Mesendoderm (in vitro differentiated cells): ENCODE measurements around the gene MTFP1.
"Not testable (repeated sequence)": the region's sequence is repeated elsewhere in the genome, so short reads cannot be mapped to it uniquely, and the experiment has no call there.

Experiments used
- DNase-seq: peaks from one replicate; pipeline ENCODE4 v3.0.0; 2013
- H2AK5ac ChIP-seq: 2 replicates; pipeline ENCODE4 v1.6.1; 2013; ENCODE audit warnings: low read length, inconsistent platforms
- H2BK120ac ChIP-seq: 2 replicates; pipeline ENCODE4 v1.6.1; 2013; ENCODE audit warnings: low read depth, mild to moderate bottlenecking, low read length, moderate library complexity, mixed read lengths
- H2BK15ac ChIP-seq: replicated peaks from 2 replicates; pipeline ENCODE4 v1.6.1; 2013; ENCODE audit warnings: low read depth, mild to moderate bottlenecking, moderate library complexity
- H2BK5ac ChIP-seq: 2 replicates; pipeline ENCODE4 v1.6.1; 2013; ENCODE audit warnings: low read length, inconsistent platforms
- H3K18ac ChIP-seq: 2 replicates; pipeline ENCODE4 v1.6.1; 2013; ENCODE audit warnings: mild to moderate bottlenecking, low read length, mixed read lengths
- H3K23ac ChIP-seq: one replicate; pipeline ENCODE4 v1.6.1; 2013; ENCODE audit warnings: low read length
- H3K27ac ChIP-seq: 2 replicates; pipeline ENCODE4 v1.5.1; 2013; ENCODE audit warnings: low read depth, mild to moderate bottlenecking, inconsistent platforms, low read length, moderate library complexity
- H3K27me3 ChIP-seq: 2 replicates; pipeline ENCODE4 v1.6.1; 2013; ENCODE audit warnings: low read length, control low read depth, mild to moderate bottlenecking, inconsistent platforms; ENCODE audit not compliant: insufficient read depth, poor library complexity
- H3K36me3 ChIP-seq: 2 replicates; pipeline ENCODE4 v1.6.1; 2013; ENCODE audit warnings: low read length, inconsistent platforms; ENCODE audit not compliant: control insufficient read depth, insufficient read depth
- H3K4ac ChIP-seq: one replicate; pipeline ENCODE4 v1.6.1; 2013; ENCODE audit warnings: low read depth, mild to moderate bottlenecking, low read length, moderate library complexity
- H3K4me1 ChIP-seq: 2 replicates; pipeline ENCODE4 v1.6.1; 2013; ENCODE audit warnings: low read depth, low read length, inconsistent platforms; ENCODE audit not compliant: control insufficient read depth
- H3K4me2 ChIP-seq: 2 replicates; pipeline ENCODE4 v1.6.1; 2013; ENCODE audit warnings: low read length
- H3K4me3 ChIP-seq: 2 replicates; pipeline ENCODE4 v1.5.1; 2013; ENCODE audit warnings: mild to moderate bottlenecking, low read length
- H3K56ac ChIP-seq: one replicate; pipeline ENCODE4 v1.6.1; 2013; ENCODE audit warnings: low read length
- H3K79me1 ChIP-seq: 2 replicates; pipeline ENCODE4 v1.6.1; 2013; ENCODE audit warnings: low read length, inconsistent platforms
- H3K79me2 ChIP-seq: 2 replicates; pipeline ENCODE4 v1.6.1; 2013; ENCODE audit warnings: mild to moderate bottlenecking, low read length; ENCODE audit not compliant: control insufficient read depth, insufficient read depth
- H3K9ac ChIP-seq: 2 replicates; pipeline ENCODE4 v1.6.1; 2013; ENCODE audit warnings: low read length, inconsistent platforms
- H4K5ac ChIP-seq: one replicate; pipeline ENCODE4 v1.6.1; 2013; ENCODE audit warnings: low read length
- H4K8ac ChIP-seq: one replicate; pipeline ENCODE4 v1.6.1; 2013; ENCODE audit warnings: low read depth, mild to moderate bottlenecking, control low read depth, low read length, moderate library complexity
- WGBS: extraction: QIAGEN DNeasy Blood & Tissue Kit; methylation state at CpG from one replicate; pipeline ENCODE4 v1.1.7; 2013; ENCODE audit warnings: low lambda C conversion rate, missing lambda C conversion rate; ENCODE audit not compliant: insufficient coverage; ENCODE audit errors: extremely low coverage; 5-methylcytosine and 5-hydroxymethylcytosine counted together

The MTFP1 gene

GRCh38 chr22:30455075-30455840 lies 29.7 kb downstream of the MTFP1 start:
- Histone ChIP-seq H4K5ac (no peak overlapping the region), H3K27ac (no peak overlapping the region), H3K79me2 (no peaks in the 10 kb centered on the region), H3K36me3 (no peaks in the 10 kb centered on the region), H3K4me3 (no peak overlapping the region), H3K56ac (no peak overlapping the region), H3K79me1 (no peaks in the 10 kb centered on the region), H2AK5ac (no peak overlapping the region), H2BK5ac (no peak overlapping the region), H3K9ac (no peak overlapping the region), H3K4ac (no peak overlapping the region), H3K18ac (no peak overlapping the region), H2BK15ac (no peak overlapping the region), H3K23ac (no peak overlapping the region), H4K8ac (no peak overlapping the region), H3K4me1 (no peaks in the 10 kb centered on the region), H3K4me2 (no peak overlapping the region), H3K27me3 (no peaks in the 10 kb centered on the region), H2BK120ac (no peak overlapping the region)
- no peak for DNase-seq
- no CpG with 5 or more reads among the region's 8 CpGs for WGBS

GRCh38 chr22:30457981-30458380 lies 32.4 kb downstream of the MTFP1 start:
- no peak overlapping the region for H3K56ac ChIP-seq
- H3K79me1 ChIP-seq: no peaks in the 10 kb centered on the region
- H3K4ac ChIP-seq: no peak overlapping the region
- H2BK15ac ChIP-seq: no peak overlapping the region
- H2AK5ac ChIP-seq: no peak overlapping the region
- H3K36me3 ChIP-seq: no peaks in the 10 kb centered on the region
- no CpG with 5 or more reads among the region's 8 CpGs for WGBS
- H3K27me3 ChIP-seq: no peaks in the 10 kb centered on the region
- no peak overlapping the region for H4K8ac ChIP-seq
- DNase-seq: no peak
- H3K9ac ChIP-seq: no peak overlapping the region
- no peak overlapping the region for H2BK5ac ChIP-seq
- H3K4me1 ChIP-seq: no peaks in the 10 kb centered on the region
- H3K4me3 ChIP-seq: no peak overlapping the region
- H3K18ac ChIP-seq: no peak overlapping the region
- no peak overlapping the region for H3K23ac ChIP-seq
- no peak overlapping the region for H3K4me2 ChIP-seq
- H2BK120ac ChIP-seq: no peak overlapping the region
- no peaks in the 10 kb centered on the region for H3K79me2 ChIP-seq
- H3K27ac ChIP-seq: no peak overlapping the region
- H4K5ac ChIP-seq: no peak overlapping the region

GRCh38 chr22:30459181-30460052 lies 33.8 kb downstream of the MTFP1 start:
- no peak overlapping the region for H2BK120ac ChIP-seq
- H4K5ac ChIP-seq: no peak overlapping the region
- no peak overlapping the region for H4K8ac ChIP-seq
- H3K4ac ChIP-seq: no peak overlapping the region
- no peaks in the 10 kb centered on the region for H3K79me2 ChIP-seq
- no peak overlapping the region for H2BK5ac ChIP-seq
- no peaks in the 10 kb centered on the region for H3K79me1 ChIP-seq
- H2AK5ac ChIP-seq: no peak overlapping the region
- no peak overlapping the region for H3K23ac ChIP-seq
- H3K9ac ChIP-seq: no peak overlapping the region
- no peak overlapping the region for H3K56ac ChIP-seq
- H3K18ac ChIP-seq: no peak overlapping the region
- no peak overlapping the region for H2BK15ac ChIP-seq
- no peaks in the 10 kb centered on the region for H3K27me3 ChIP-seq
- H3K36me3 ChIP-seq: no peaks in the 10 kb centered on the region
- no peaks in the 10 kb centered on the region for H3K4me1 ChIP-seq
- no peak overlapping the region for H3K4me2 ChIP-seq
- no peak for DNase-seq
- WGBS: no CpG with 5 or more reads among the region's 4 CpGs
- H3K27ac ChIP-seq: no peak overlapping the region
- no peak overlapping the region for H3K4me3 ChIP-seq

- Histone ChIP-seq H2AK5ac (no peak overlapping the region), H2BK15ac (no peak overlapping the region), H3K36me3 (no peaks in the 10 kb centered on the region), H4K8ac (no peak overlapping the region), H2BK5ac (no peak overlapping the region), H3K9ac (no peak overlapping the region), H3K27ac (no peak overlapping the region), H2BK120ac (no peak overlapping the region), H3K4me3 (no peak overlapping the region), H3K4ac (no peak overlapping the region), H3K79me2 (no peaks in the 10 kb centered on the region), H4K5ac (no peak overlapping the region), H3K23ac (no peak overlapping the region), H3K4me2 (no peak overlapping the region), H3K79me1 (no peaks in the 10 kb centered on the region), H3K56ac (no peak overlapping the region), H3K18ac (no peak overlapping the region), H3K4me1 (no peaks in the 10 kb centered on the region), H3K27me3 (no peaks in the 10 kb centered on the region)
- DNase-seq: no peak
- WGBS: no CpG with 5 or more reads among the region's 4 CpGs
These were observed 34.6 kb downstream of the MTFP1 start for GRCh38 chr22:30460147-30460546.

GRCh38 chr22:30460555-30460954 lies 35.0 kb downstream of the MTFP1 start:
- H3K4me3 ChIP-seq, DNase-seq, H3K56ac ChIP-seq, H3K36me3 ChIP-seq, H2BK5ac ChIP-seq, H3K79me1 ChIP-seq, H2BK120ac ChIP-seq, H3K4ac ChIP-seq, H3K23ac ChIP-seq, H3K9ac ChIP-seq, H3K27ac ChIP-seq, H3K79me2 ChIP-seq, H3K4me1 ChIP-seq, H2AK5ac ChIP-seq, H3K27me3 ChIP-seq, H3K4me2 ChIP-seq, H3K18ac ChIP-seq, H4K5ac ChIP-seq, H2BK15ac ChIP-seq, H4K8ac ChIP-seq: not testable (repeated sequence)
- WGBS: no CpG with 5 or more reads among the region's 6 CpGs
